SK-N-SH (cell line): ENCODE results near the gene CDH13. TPM values are rescaled to one million over a fixed set of nuclear protein-coding genes. Genes with fewer than 3 reads are reported as not detected.

ENCODE experiments used
- CTCF ChIA-PET: fragments of 300-600, 350-600 bp; formaldehyde crosslinking; extraction: SDS; loops from one replicate; lab custom pipeline; 2021; lab: Yijun Ruan, JAX
- POLR2A ChIA-PET: fragments of 350-600 bp; sonication (Branson Sonifier 250); formaldehyde crosslinking; extraction: SDS; loops from one replicate; lab custom pipeline; 2020; ENCODE audit warnings: antibody characterized with exemption, inconsistent platforms; lab: Yijun Ruan, JAX
- DNase-seq: peaks from one replicate; pipeline ENCODE4 v3.0.0; 2012
- H2AFZ ChIP-seq: fragments of 200-600 bp; sonication (generic); 2 replicates; pipeline ENCODE4 v1.8.1; 2016; ENCODE audit warnings: antibody characterized with exemption, mild to moderate bottlenecking, low read depth
- H3F3A ChIP-seq: fragments of 200-600 bp; sonication (generic); replicated peaks from 2 replicates; pipeline ENCODE3; 2016; ENCODE audit warnings: antibody characterized with exemption, mild to moderate bottlenecking; ENCODE audit not compliant: insufficient read depth
- H3K27ac ChIP-seq, 2 experiments: fragments of 200-500 bp in 1 of 2; fragments of 200-600 bp in 1 of 2; sonication (Bioruptor generic) in 1 of 2; sonication (generic), shearing (Covaris generic) in 1 of 2; 2 replicates each; pipeline versions ENCODE4 v1.5.1 to v1.6.1; 2014 to 2016; ENCODE audit warnings: low read depth in 2 of 2, inconsistent platforms in 1 of 2, low read length in 1 of 2, mild to moderate bottlenecking in 1 of 2, mixed read lengths in 1 of 2
- H3K27me3 ChIP-seq: fragments of 200-600 bp; sonication (generic), shearing (Covaris generic); 2 replicates; pipeline ENCODE4 v1.6.1; 2016; ENCODE audit warnings: mixed run types; ENCODE audit not compliant: insufficient read depth
- H3K36me3 ChIP-seq, 2 experiments: fragments of 200-500 bp in 1 of 2; fragments of 200-600 bp in 1 of 2; sonication (Bioruptor generic) in 1 of 2; sonication (generic) in 1 of 2; replicated peaks in 1 of 2; 2 replicates each; pipeline versions ENCODE3 to v1.5.1; 2014 to 2016; ENCODE audit warnings: low read length in 1 of 2, mild to moderate bottlenecking in 1 of 2; ENCODE audit not compliant: insufficient read depth in 2 of 2, control insufficient read depth in 1 of 2
- H3K4me1 ChIP-seq, 2 experiments: fragments of 200-500 bp in 1 of 2; fragments of 200-600 bp in 1 of 2; sonication (Bioruptor generic) in 1 of 2; sonication (generic), shearing (Covaris generic) in 1 of 2; 2 replicates each; pipeline versions ENCODE4 v1.5.1 to v1.6.1; 2014 to 2016; ENCODE audit warnings: low read depth in 1 of 2, low read length in 1 of 2, mixed run types in 1 of 2; ENCODE audit not compliant: insufficient read depth in 2 of 2, control insufficient read depth in 1 of 2
- H3K4me2 ChIP-seq: fragments of 200-600 bp; sonication (generic), shearing (Covaris generic); 2 replicates; pipeline ENCODE4 v1.6.1; 2017; ENCODE audit warnings: mixed run types
- H3K4me3 ChIP-seq, 2 experiments: fragments of 200-500 bp in 1 of 2; fragments of 200-600 bp in 1 of 2; sonication (Bioruptor generic) in 1 of 2; sonication (generic), shearing (Covaris generic) in 1 of 2; 2 replicates each; pipeline versions ENCODE4 v1.5.1 to v1.8.1; 2014 to 2016; ENCODE audit warnings: low read depth in 2 of 2, inconsistent platforms in 1 of 2, low read length in 1 of 2, mild to moderate bottlenecking in 1 of 2, mixed read lengths in 1 of 2, moderate library complexity in 1 of 2
- H3K79me2 ChIP-seq: fragments of 200-600 bp; sonication (generic); 2 replicates; pipeline ENCODE4 v1.8.1; 2017; ENCODE audit warnings: mild to moderate bottlenecking; ENCODE audit not compliant: insufficient read depth
- H3K9ac ChIP-seq: fragments of 200-600 bp; sonication (generic); 2 replicates; pipeline ENCODE4 v1.6.1; 2017; ENCODE audit warnings: mixed run types
- H3K9me2 ChIP-seq: fragments of 200-600 bp; sonication (generic); 2 replicates; pipeline ENCODE4 v1.6.1; 2017; ENCODE audit warnings: mixed run types
- H3K9me3 ChIP-seq: fragments of 200-600 bp; sonication (generic); 2 replicates; pipeline ENCODE4 v1.6.1; 2017; ENCODE audit warnings: mixed run types, mild to moderate bottlenecking, moderate library complexity
- H4K20me1 ChIP-seq: fragments of 200-600 bp; sonication (generic); 2 replicates; pipeline ENCODE4 v1.6.1; 2017; ENCODE audit warnings: mild to moderate bottlenecking, mixed run types; ENCODE audit not compliant: insufficient read depth
- CTCF ChIP-seq: fragments of 200-600 bp; sonication (generic); IDR thresholded peaks from 2 replicates; pipeline ENCODE4 v1.6.1; 2017; ENCODE audit warnings: antibody characterized with exemption, mild to moderate bottlenecking, moderate library complexity
- GATA2 ChIP-seq: sonication (generic); formaldehyde crosslinking; IDR thresholded peaks from 2 replicates; pipeline ENCODE4 v1.5.0; 2020; ENCODE audit warnings: mild to moderate bottlenecking, missing genetic modification reagents
- JUND ChIP-seq: IDR thresholded peaks from 2 replicates; pipeline ENCODE4 v1.4.0; 2012
- MEF2A ChIP-seq: IDR thresholded peaks from 2 replicates; pipeline ENCODE4 v1.4.0; 2012; ENCODE audit warnings: low read depth, borderline replicate concordance
- NRF1 ChIP-seq: IDR thresholded peaks from 2 replicates; pipeline ENCODE4 v1.6.1; 2012; ENCODE audit warnings: low read depth, mild to moderate bottlenecking, low read length
- POLR2AphosphoS5 ChIP-seq: IDR thresholded peaks from 2 replicates; pipeline ENCODE4 v1.6.1; 2012; ENCODE audit warnings: low read depth, low read length
- RAD21 ChIP-seq: IDR thresholded peaks from 2 replicates; pipeline ENCODE4 v1.6.1; 2012; ENCODE audit warnings: mild to moderate bottlenecking, low read length
- RXRA ChIP-seq: IDR thresholded peaks from 2 replicates; pipeline ENCODE4 v1.4.0; 2012; ENCODE audit warnings: low read depth, mild to moderate bottlenecking, borderline replicate concordance
- SMC3 ChIP-seq: IDR thresholded peaks from 2 replicates; pipeline ENCODE4 v1.6.1; 2012; ENCODE audit warnings: low read depth, low read length, improper control_type of control experiment
- TCF12 ChIP-seq: IDR thresholded peaks from 2 replicates; pipeline ENCODE4 v1.4.0; 2012
- WGBS: methylation state at CpG from one replicate; pipeline ENCODE4 v1.1.6; 2017; ENCODE audit warnings: low lambda C conversion rate; 5-methylcytosine and 5-hydroxymethylcytosine counted together
- polyA plus RNA-seq, 3 experiments: library from polyadenylated mRNA; depleted of rRNA; stranded (reverse); fragments of >200 nt; gene quantifications; 2 replicates each; pipeline ENCODE4 v1.2.3, GENCODE V29; 2012
- TF ChIP-seq, protein P1 (sequence below): IDR thresholded peaks from 2 replicates; pipeline ENCODE4 v1.4.0; 2012; ENCODE audit warnings: low read depth, borderline replicate concordance

Gene CDH13
- polyA plus RNA-seq, 1 of the 3 experiments (the other 2 are of a cell fraction), result 93.0 TPM

GRCh38 chr16:83045790-83046189 lies 419.0 kb downstream of the CDH13 start:
- Histone ChIP-seq H3K4me3 (no peak overlapping the region; a peak in 1 of 4 replicates), H3K4me2 (no peak overlapping the region), H3F3A (no peaks in the 10 kb centered on the region), H3K9me2 (no peaks in the 10 kb centered on the region), H3K9me3 (no peaks in the 10 kb centered on the region), H3K27ac (no peak overlapping the region), H3K9ac (no peak overlapping the region), H3K36me3 (no peaks in the 10 kb centered on the region), H3K4me1 (no peaks in the 10 kb centered on the region), H4K20me1 (no peaks in the 10 kb centered on the region), H2AFZ (no peak overlapping the region), H3K79me2 (no peaks in the 10 kb centered on the region), H3K27me3 (no peaks in the 10 kb centered on the region)
- ChIA-PET CTCF (no interaction called here), POLR2A (no interaction called here)
- DNase-seq, result no peak
- no peak for TF ChIP-seq NRF1
- no peak for TF ChIP-seq CTCF
- no peak for TF ChIP-seq MEF2A
- TF ChIP-seq RAD21, result no peak
- no peak for TF ChIP-seq TCF12
- no peak for TF ChIP-seq GATA2
- no peak for TF ChIP-seq POLR2AphosphoS5
- no peak for TF ChIP-seq JUND
- TF ChIP-seq, protein P1, sequence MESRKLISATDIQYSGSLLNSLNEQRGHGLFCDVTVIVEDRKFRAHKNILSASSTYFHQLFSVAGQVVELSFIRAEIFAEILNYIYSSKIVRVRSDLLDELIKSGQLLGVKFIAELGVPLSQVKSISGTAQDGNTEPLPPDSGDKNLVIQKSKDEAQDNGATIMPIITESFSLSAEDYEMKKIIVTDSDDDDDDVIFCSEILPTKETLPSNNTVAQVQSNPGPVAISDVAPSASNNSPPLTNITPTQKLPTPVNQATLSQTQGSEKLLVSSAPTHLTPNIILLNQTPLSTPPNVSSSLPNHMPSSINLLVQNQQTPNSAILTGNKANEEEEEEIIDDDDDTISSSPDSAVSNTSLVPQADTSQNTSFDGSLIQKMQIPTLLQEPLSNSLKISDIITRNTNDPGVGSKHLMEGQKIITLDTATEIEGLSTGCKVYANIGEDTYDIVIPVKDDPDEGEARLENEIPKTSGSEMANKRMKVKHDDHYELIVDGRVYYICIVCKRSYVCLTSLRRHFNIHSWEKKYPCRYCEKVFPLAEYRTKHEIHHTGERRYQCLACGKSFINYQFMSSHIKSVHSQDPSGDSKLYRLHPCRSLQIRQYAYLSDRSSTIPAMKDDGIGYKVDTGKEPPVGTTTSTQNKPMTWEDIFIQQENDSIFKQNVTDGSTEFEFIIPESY, result no peak
- TF ChIP-seq SMC3, result no peak
- TF ChIP-seq RXRA, result no peak

DNA sequence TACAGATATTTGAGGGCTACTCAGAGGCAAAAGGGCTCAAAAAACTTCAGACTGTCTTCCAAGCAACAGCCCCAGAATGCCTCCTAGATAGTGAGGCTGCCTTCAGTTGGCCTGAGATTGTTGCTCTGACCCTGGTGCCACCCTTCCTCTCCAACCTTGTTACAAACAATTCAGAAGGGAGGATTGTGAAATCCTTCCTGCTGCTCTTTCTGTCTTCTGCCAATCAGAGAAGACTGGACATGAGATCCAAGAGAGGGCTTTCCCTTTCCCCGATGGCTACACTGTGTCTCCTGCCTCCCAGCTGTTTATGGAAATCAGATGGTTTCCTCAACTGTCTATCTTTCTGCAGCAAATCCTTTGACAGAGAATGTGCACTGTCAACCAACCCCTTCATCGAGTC lies 419.9 kb downstream of the CDH13 start:
- 31% methylated on average over 2 of the region's 2 CpGs for WGBS
- no peaks in the 10 kb centered on the region for H4K20me1 ChIP-seq

More for the DNA sequence above, 419.9 kb downstream of the CDH13 start:
- Histone ChIP-seq H3K4me2 (no peak overlapping the region), H3K36me3 (no peaks in the 10 kb centered on the region), H2AFZ (no peak overlapping the region), H3K4me1 (no peaks in the 10 kb centered on the region), H3K9me3 (no peaks in the 10 kb centered on the region), H3F3A (no peaks in the 10 kb centered on the region), H3K27me3 (no peaks in the 10 kb centered on the region), H3K27ac (no peak overlapping the region), H3K9ac (no peak overlapping the region), H3K9me2 (no peaks in the 10 kb centered on the region), H3K4me3 (no peak overlapping the region), H3K79me2 (no peaks in the 10 kb centered on the region)
- DNase-seq, result no peak
- ChIA-PET CTCF (no interaction called here), POLR2A (no interaction called here)
- TF ChIP-seq NRF1, result no peak
